ENCODE results near the gene POLR2B. TPM values are rescaled to one million over a fixed set of nuclear protein-coding genes. Genes with fewer than 3 reads are reported as not detected.

The POLR2B gene
- total RNA-seq, 2 experiments from 2014 or later = 119 TPM

DNA sequence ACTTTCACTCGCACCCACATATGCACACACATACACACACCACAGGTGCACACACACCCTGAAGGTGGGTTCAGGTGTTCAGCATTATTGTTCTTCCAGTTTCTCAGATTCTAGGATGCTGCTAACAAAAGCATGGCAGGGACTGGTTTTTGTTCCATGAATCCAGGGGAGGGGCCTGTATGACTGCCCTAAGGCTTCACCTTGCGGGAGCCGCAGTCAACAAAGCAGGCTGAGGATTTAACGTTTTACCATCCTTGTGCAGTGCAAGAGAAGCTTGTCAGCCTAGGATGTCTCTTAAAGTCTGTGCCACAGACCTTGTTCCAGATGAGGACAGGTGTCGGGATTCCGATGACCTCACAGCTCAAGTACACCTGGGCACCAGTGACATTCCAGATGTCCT lies 61.8 kb downstream of the POLR2B start:
- TF ChIP-seq, protein P1, sequence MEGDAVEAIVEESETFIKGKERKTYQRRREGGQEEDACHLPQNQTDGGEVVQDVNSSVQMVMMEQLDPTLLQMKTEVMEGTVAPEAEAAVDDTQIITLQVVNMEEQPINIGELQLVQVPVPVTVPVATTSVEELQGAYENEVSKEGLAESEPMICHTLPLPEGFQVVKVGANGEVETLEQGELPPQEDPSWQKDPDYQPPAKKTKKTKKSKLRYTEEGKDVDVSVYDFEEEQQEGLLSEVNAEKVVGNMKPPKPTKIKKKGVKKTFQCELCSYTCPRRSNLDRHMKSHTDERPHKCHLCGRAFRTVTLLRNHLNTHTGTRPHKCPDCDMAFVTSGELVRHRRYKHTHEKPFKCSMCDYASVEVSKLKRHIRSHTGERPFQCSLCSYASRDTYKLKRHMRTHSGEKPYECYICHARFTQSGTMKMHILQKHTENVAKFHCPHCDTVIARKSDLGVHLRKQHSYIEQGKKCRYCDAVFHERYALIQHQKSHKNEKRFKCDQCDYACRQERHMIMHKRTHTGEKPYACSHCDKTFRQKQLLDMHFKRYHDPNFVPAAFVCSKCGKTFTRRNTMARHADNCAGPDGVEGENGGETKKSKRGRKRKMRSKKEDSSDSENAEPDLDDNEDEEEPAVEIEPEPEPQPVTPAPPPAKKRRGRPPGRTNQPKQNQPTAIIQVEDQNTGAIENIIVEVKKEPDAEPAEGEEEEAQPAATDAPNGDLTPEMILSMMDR (IDR thresholded peaks at IDR 0.05) = no peak
- H3K36me3 Mint-ChIP-seq (ENCODE audit: low read depth) = no peaks in the 10 kb centered on the region
- POLR2A ChIA-PET = no interaction called here
- no peaks in the 10 kb centered on the region for H3K4me1 Mint-ChIP-seq (ENCODE audit: low read depth)
- no peak for DNase-seq
- H3K27ac Mint-ChIP-seq = no peak overlapping the region
- ATAC-seq = no peak
- H3K4me3 Mint-ChIP-seq = no peak overlapping the region
- H3K27me3 Mint-ChIP-seq = peaks cover 11% of the 10 kb centered on the region
- H3K9me3 Mint-ChIP-seq = no peaks in the 10 kb centered on the region
- intact Hi-C loops (cut with micrococcal nuclease) = no loop called here
- CTCF ChIA-PET = interaction anchor here (1.1 kb wide), 1 partner anchor 123 kb away, joined by 5 read pairs; no protein-coding TSS in a partner anchor

DNA sequence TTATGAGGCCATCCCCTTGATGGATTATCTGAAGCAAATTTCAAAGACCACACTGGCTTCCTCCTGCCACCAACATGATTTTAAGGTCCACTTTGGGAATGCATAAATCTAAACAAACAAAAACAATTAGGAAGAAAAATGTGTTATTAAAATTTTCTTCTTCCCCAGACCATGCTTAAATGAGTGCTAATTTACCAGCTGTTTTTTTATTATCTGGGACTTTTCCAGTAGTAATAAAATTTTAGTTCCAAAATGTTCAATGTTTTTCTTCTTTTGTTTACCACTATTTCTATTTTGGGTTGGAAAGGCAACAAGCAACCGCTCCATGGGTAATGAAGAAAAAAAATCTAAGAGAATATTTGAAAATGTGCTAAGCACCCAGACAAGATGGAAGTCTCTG lies 62.3 kb downstream of the POLR2B start:
- TF ChIP-seq, protein P1 (IDR thresholded peaks at IDR 0.05) = no peak
- CTCF ChIA-PET = interaction anchor here (1.1 to 1.2 kb wide), 2 partner anchors 122 to 124 kb away, joined by 5 read pairs; no protein-coding TSS in a partner anchor
- intact Hi-C loops (cut with micrococcal nuclease) = no loop called here
- Mint-ChIP-seq H3K4me1 (ENCODE audit: low read depth) (no peaks in the 10 kb centered on the region), H3K27me3 (peaks cover 11% of the 10 kb centered on the region), H3K4me3 (no peak overlapping the region), H3K36me3 (ENCODE audit: low read depth) (no peaks in the 10 kb centered on the region), H3K9me3 (no peaks in the 10 kb centered on the region), H3K27ac (no peak overlapping the region)
- POLR2A ChIA-PET = no interaction called here
- DNase-seq (no peak), ATAC-seq (no peak)

GRCh38 chr4:57042711-57043169 lies 64.0 kb downstream of the POLR2B start:
- Mint-ChIP-seq H3K9me3 (no peaks in the 10 kb centered on the region), H3K4me3 (no peak overlapping the region), H3K27ac (no peak overlapping the region), H3K4me1 (ENCODE audit: low read depth) (no peaks in the 10 kb centered on the region), H3K27me3 (peaks cover 15% of the 10 kb centered on the region), H3K36me3 (ENCODE audit: low read depth) (no peaks in the 10 kb centered on the region)
- CTCF ChIA-PET = no interaction called here
- TF ChIP-seq, protein P1 (IDR thresholded peaks at IDR 0.05) = no peak
- DNase-seq (no peak), ATAC-seq (no peak)
- POLR2A ChIA-PET = interaction anchor here (0.6 to 1.3 kb wide), 2 partner anchors 8 to 12 kb away, joined by 3 to 5 read pairs; no protein-coding TSS in a partner anchor
- intact Hi-C loops (cut with micrococcal nuclease) = no loop called here

DNA sequence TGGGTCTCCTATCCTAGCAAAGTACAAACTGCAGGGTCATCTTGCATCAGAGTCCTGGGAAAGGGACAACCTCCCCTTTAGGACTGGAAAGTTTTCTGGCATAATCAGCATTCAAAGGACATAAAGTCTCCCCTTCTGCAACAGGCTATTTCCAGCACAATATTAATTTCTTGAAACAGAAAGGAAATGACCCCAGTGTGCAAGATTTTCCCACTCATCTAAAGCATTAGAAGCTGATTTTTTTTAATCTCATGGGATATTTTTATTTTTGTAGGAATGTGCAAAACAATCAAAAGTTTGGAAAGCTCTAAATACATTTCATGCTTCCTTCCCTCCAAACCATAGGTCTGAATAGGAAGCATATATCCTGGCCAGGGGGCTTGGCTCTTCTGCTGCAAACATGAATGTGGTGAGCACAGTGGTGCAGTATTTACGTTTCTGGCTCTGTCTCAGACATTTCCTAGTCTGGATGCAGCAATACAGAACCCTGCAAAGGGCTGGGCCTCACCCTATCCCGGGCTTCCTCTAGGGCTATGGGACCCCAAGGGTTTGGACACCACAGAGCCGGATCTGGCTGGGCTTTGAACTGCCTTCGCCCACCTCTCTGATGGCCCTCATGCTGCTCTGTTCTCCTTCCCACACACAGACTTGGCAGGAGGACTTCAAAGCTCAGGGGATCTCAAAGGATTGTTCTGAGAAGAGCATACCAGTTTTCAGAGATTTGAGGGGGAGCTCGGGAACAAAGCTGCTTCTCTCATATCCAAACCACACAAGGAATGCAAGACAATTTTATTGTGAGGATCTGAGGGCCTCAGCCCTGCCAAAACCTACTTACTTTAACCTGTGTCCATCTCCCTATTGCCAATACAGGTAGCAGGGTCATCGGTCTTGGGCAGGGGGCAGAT lies 64.9 kb downstream of the POLR2B start:
- no peak overlapping the region for H3K4me3 Mint-ChIP-seq
- H3K9me3 Mint-ChIP-seq = no peaks in the 10 kb centered on the region
- DNase-seq (no peak), ATAC-seq (no peak)
- no peaks in the 10 kb centered on the region for H3K4me1 Mint-ChIP-seq (ENCODE audit: low read depth)
- TF ChIP-seq, protein P1 (IDR thresholded peaks at IDR 0.05) = no peak
- ChIA-PET POLR2A (no interaction called here), CTCF (no interaction called here)
- peaks cover 14% of the 10 kb centered on the region for H3K27me3 Mint-ChIP-seq
- intact Hi-C loops (cut with micrococcal nuclease) = no loop called here
- no peak overlapping the region for H3K27ac Mint-ChIP-seq
- H3K36me3 Mint-ChIP-seq (ENCODE audit: low read depth) = no peaks in the 10 kb centered on the region

GRCh38 chr4:57044279-57044678 lies 65.6 kb downstream of the POLR2B start:
- DNase-seq (no peak), ATAC-seq (no peak)
- intact Hi-C loops (cut with micrococcal nuclease) = no loop called here
- H3K27me3 Mint-ChIP-seq = peaks cover 17% of the 10 kb centered on the region
- H3K36me3 Mint-ChIP-seq (ENCODE audit: low read depth) = no peaks in the 10 kb centered on the region
- ChIA-PET POLR2A (no interaction called here), CTCF (no interaction called here)
- TF ChIP-seq, protein P1 (IDR thresholded peaks at IDR 0.05) = no peak
- no peaks in the 10 kb centered on the region for H3K9me3 Mint-ChIP-seq
- H3K4me3 Mint-ChIP-seq = no peak overlapping the region
- no peak overlapping the region for H3K27ac Mint-ChIP-seq
- no peaks in the 10 kb centered on the region for H3K4me1 Mint-ChIP-seq (ENCODE audit: low read depth)
